VCaP (cell line): ENCODE data around the gene TSSC4.
"Not testable (repeated sequence)": the region's sequence is repeated elsewhere in the genome, so short reads cannot be mapped to it uniquely, and the experiment has no call there.

Experiments used
- H3K27ac ChIP-seq: fragments of 450-650 bp; 2 replicates; pipeline ENCODE4 v1.5.1; 2017
- CTCF ChIP-seq: fragments of 450-650 bp; conservative IDR thresholded peaks from 2 replicates; pipeline ENCODE4 v1.5.1; 2017; ENCODE audit warnings: mild to moderate bottlenecking, moderate library complexity

Gene TSSC4

DNA sequence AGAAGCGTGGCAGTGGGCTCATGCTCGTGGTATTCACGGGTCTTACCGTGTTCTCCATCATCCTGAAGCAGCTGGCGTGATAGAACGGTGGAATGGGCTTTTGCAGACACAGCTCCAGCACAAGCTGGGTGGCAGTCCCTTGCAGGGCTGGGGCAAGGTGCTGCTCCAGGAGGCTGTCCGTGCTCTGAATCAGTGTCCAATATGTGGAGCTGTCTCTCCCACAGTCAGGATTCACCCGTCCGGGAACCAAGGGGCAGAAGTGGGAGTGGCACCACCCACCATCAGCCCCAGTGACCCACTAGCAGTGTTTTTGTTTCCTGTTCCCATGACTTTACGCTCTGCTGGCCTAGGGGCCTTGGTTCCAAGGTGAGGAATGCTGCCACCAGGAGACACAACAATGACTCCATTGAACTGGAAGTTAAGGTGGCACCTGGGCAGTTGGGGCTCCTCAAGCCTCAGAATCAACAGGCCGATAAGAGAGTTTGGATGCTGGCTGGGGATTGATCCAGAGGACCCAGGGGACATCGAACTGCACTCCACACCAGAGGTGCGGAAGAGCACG, 40.4 kb upstream of the TSSC4 start:
- H3K27ac ChIP-seq: no peak overlapping the region
- no peak for TF ChIP-seq CTCF

DNA sequence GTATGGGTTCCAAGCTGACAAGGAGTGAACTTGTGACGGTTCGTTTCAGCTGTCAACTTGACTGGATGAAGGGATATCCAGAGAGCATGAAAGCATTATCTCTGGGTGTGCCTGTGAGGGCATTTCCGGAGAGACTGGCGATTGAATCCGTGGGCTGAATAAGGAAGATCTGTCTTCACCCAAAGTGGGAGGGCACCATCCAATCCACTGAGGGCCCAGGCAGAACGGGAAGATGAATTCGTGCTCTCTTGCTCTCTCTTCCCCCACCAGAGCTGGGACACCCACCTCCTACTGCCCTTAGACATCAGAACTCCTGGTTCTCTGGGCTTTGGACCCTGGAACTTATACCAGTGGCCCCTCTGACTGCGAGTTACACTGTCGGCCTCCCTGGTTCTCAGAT, 39.0 kb upstream of the TSSC4 start:
- TF ChIP-seq CTCF: no peak

GRCh38 chr11:2362414-2362813, 38.1 kb upstream of the TSSC4 start:
- TF ChIP-seq CTCF: no peak

More for the DNA sequence above, 39.0 kb upstream of the TSSC4 start:
- H3K27ac ChIP-seq: no peak overlapping the region

DNA sequence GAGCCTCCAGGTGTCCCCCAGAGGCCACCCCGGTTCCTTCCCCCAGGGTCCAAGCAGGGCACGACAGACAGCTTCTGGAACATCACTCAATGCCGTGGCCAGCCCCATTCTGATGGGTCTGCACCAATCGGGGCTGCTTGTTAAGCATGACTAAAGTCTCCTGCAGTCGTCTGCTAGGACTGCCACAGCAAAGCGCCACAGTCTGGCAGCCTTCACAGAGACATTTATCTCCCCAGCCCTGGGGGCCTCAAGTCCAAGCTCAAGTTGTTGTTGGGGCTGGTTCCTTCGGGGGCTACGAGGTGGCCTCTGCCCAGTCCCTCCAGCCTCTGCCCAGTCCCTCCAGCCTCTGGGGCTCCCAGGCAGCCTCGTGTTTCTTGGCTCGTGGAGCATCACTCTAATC, 37.4 kb upstream of the TSSC4 start:
- no peak overlapping the region for H3K27ac ChIP-seq
- no peak for TF ChIP-seq CTCF

More at GRCh38 chr11:2362414-2362813, 38.1 kb upstream of the TSSC4 start:
- H3K27ac ChIP-seq: no peak overlapping the region

- TF ChIP-seq CTCF: no peak
- H3K27ac ChIP-seq: no peak overlapping the region
Observed at GRCh38 chr11:2363577-2364370, 36.8 kb upstream of the TSSC4 start.

DNA sequence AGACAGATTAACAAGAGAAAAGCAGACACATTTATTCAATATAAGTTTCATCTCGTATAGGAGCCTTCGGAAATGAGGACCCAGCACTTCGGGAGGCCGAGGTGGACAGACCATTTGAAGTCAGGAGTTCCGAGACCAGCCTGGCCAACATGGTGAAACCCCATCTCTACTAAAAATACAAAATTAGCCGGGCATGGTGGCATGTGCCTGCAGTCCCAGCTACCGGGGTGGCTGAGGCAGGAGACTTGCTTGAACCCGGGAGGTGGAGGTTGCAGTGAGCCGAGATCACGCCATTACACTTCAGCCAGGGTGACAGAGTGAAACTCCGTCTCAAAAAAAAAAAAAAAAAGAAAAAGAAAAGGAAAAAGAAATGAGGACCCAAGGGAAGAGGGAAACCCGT, 36.2 kb upstream of the TSSC4 start:
- not testable (repeated sequence) for H3K27ac ChIP-seq

- H3K27ac ChIP-seq: no peak overlapping the region
- TF ChIP-seq CTCF: no peak
Observed at GRCh38 chr11:2365571-2366210, 34.9 kb upstream of the TSSC4 start.

DNA sequence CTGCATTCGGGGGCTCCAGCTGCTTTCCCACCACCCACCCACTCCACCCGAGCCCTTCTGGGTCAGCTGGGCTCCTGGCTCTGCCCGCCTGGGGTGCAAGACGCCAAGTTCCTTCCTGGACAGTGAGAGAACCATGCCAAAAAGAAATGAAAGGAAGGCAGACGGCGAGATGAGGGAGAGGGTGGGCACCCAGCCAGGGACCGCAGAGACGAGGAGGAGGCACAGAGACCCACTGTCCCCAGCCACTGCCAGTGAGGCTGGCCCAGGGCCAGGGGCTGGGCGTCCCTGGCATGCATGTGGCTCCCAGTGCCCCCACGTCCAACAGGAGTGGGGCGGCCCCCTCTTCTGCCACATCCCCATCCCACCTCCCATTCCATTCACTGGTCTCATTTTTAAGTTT, 34.3 kb upstream of the TSSC4 start:
- H3K27ac ChIP-seq: no peak overlapping the region
- TF ChIP-seq CTCF: no peak
